Colonic mucosa (tissue), 4 donors: ENCODE results near the gene TBC1D7. TPM values are rescaled to one million over a fixed set of nuclear protein-coding genes. Genes with fewer than 3 reads are reported as not detected.

Experiments used
- DNase-seq: peaks from one replicate; pipeline ENCODE4 v3.0.0-alpha.2; 2020
- H3K27ac ChIP-seq: fragments of 200-600 bp; one replicate; pipeline ENCODE4 v1.8.0; 2021
- H3K27me3 ChIP-seq: fragments of 200-600 bp; one replicate; pipeline ENCODE4 v1.8.0; 2021
- H3K36me3 ChIP-seq: fragments of 200-600 bp; one replicate; pipeline ENCODE4 v1.8.0; 2021
- H3K4me1 ChIP-seq: fragments of 200-600 bp; one replicate; pipeline ENCODE4 v1.8.0; 2021; ENCODE audit warnings: mild to moderate bottlenecking
- H3K4me3 ChIP-seq: fragments of 200-600 bp; one replicate; pipeline ENCODE4 v1.8.0; 2021
- H3K9ac ChIP-seq, 2 donors: one replicate each; pipeline ENCODE4 v1.7.0; 2013; ENCODE audit warnings: control low read depth in 2 of 2, low read depth in 2 of 2, low read length in 2 of 2
- H3K9me3 ChIP-seq: fragments of 200-600 bp; one replicate; pipeline ENCODE4 v1.8.0; 2021
- intact Hi-C: fragments of 100-400 bp; cut with DNase I; formaldehyde crosslinking; loops from one replicate; pipeline ENCODE4 v1.14.1; 2022
- total RNA-seq, 2 donors: library from RNA; stranded (reverse); fragmentation: NEBNext Ultra II Directional in 1 of 2; extraction: Animal tissue kit (Norgen Biotek cat#: 25700) in 1 of 2; gene quantifications; one replicate each; pipeline ENCODE4 v1.2.1, GENCODE V29; 2021
- TF ChIP-seq, protein P1 (sequence below): fragments of 200-600 bp; IDR thresholded peaks from one replicate; pipeline ENCODE4 v1.8.0; 2022; ENCODE audit warnings: antibody characterized with exemption, mild to moderate bottlenecking
- donor health status: healthy.
- donor health status: DM: no; HTN: no; CAD: no.
- donor health status: DM: no; HTN: no; CAD: no.

The TBC1D7 gene
- 10 to 100 TPM; 21.4 to 23.3 TPM for total RNA-seq

DNA sequence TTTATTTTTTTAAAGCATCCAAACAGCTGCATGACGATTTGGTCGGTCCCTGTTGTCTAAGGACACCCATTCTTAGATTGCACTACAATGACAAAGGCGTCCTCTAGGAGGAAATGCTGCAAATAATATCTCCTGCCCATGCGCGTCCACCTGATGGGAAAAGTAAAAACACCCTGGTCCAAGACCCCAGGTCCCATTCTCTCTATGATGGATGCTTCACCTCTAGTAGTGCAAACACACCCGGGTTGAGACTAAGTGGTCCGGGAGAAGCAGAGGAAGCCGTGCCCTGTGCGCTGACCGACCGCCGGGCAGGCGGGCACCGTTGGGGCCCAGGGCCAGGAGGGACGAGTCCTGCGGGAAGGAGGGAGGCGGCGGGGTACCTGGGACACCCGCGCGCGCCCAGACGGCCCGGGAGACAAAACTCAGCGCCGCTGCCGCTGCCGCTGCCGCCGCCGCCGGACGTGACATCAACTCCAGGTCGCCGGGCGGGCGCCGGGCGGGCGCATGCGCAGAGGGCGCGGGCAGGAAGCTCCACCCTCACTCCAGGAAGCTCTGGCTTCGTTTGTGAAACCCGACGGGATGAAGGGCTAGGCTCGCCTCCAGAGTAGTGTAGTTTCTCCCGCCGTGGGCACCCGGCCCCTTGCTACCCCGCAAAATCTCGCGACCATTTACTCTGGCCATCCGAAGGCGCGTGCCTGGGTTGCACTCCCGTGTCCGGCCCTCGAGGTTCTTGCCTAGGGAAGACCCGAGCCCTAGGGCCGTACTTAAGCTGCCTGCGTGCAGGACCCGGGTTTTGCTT, at the start of gene TBC1D7:
TBC1D7 (minus strand) TSS at position 462 of the 799 bp plus-strand sequence. CDS start 1,639 bp downstream, outside the sequence.
- no peaks in the 10 kb centered on the region for H3K36me3 ChIP-seq
- H3K9me3 ChIP-seq: no peaks in the 10 kb centered on the region
- intact Hi-C loops: no loop called here
- H3K27ac ChIP-seq: peak within 1 kb of the TSS; percentile 91
- H3K4me3 ChIP-seq: peak within 1 kb of the TSS; percentile 67
- peak; percentile 93 for DNase-seq
- no peaks in the 10 kb centered on the region for H3K4me1 ChIP-seq
- TF ChIP-seq, protein P1, sequence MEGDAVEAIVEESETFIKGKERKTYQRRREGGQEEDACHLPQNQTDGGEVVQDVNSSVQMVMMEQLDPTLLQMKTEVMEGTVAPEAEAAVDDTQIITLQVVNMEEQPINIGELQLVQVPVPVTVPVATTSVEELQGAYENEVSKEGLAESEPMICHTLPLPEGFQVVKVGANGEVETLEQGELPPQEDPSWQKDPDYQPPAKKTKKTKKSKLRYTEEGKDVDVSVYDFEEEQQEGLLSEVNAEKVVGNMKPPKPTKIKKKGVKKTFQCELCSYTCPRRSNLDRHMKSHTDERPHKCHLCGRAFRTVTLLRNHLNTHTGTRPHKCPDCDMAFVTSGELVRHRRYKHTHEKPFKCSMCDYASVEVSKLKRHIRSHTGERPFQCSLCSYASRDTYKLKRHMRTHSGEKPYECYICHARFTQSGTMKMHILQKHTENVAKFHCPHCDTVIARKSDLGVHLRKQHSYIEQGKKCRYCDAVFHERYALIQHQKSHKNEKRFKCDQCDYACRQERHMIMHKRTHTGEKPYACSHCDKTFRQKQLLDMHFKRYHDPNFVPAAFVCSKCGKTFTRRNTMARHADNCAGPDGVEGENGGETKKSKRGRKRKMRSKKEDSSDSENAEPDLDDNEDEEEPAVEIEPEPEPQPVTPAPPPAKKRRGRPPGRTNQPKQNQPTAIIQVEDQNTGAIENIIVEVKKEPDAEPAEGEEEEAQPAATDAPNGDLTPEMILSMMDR: no peak
- H3K27me3 ChIP-seq: no peaks in the 10 kb centered on the region
- peak within 1 kb of the TSS; percentile 89 to 96 for H3K9ac ChIP-seq

- Histone ChIP-seq H3K4me1 (peaks cover 11% of the 10 kb centered on the region), H3K27me3 (no peaks in the 10 kb centered on the region), H3K9me3 (no peaks in the 10 kb centered on the region), H3K36me3 (no peaks in the 10 kb centered on the region), H3K4me3 (no peak overlapping the region), H3K27ac (no peak overlapping the region), H3K9ac (no peak overlapping the region)
- intact Hi-C loops: no loop called here
- TF ChIP-seq, protein P1: no peak
- DNase-seq: no peak
Observed at GRCh38 chr6:13377054-13377758, 48.9 kb upstream of the TBC1D7 start.

DNA sequence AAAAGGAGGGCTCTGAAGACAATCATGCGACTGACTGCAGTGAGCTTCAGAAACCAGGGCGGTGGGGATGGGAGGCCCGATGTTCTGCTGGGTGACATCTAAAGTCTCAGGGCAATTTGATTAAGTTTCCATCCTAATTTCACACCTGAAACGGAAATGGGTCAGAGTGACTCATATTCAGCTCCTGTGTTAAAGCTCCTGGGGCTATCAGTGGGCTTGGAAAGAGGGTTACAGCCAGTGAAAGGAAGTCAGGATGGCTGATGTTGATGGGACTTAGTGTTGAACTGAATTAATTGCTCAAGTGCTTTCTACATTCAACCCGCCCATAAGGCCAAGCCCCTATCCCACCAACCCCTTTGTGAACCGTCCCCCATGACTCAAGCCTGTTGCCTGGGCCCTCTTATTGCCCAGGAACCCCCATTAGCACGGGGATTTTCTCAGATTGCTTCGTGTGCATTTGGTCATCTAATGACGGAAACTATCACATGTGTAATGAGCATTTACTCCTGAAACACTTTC, 47.1 kb upstream of the TBC1D7 start:
- H3K27me3 ChIP-seq: no peaks in the 10 kb centered on the region
- intact Hi-C loops: no loop called here
- TF ChIP-seq, protein P1: no peak
- no peaks in the 10 kb centered on the region for H3K9me3 ChIP-seq
- H3K27ac ChIP-seq: no peak overlapping the region
- H3K9ac ChIP-seq: no peak overlapping the region
- no peaks in the 10 kb centered on the region for H3K36me3 ChIP-seq
- peaks cover under 1% of the 10 kb centered on the region for H3K4me1 ChIP-seq
- DNase-seq: no peak
- no peak overlapping the region for H3K4me3 ChIP-seq

DNA sequence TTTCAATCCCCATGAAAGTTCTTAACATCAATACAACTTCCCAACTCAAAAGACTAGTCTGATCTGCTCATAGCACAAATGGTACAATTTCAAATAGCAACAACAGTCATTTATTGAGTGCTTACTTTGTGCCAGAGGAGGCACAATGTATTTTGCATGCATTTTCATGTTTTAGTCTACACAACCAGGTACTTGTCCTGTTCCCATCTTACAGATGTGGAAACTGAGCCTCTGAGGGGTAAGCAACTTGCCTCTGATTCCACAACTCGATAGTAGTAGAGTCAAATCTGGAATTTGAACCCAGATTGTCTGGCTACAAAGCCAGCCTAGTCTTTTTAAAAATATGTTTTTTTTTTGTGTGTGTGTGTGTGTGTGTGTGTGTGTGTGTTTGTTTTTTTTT, 45.6 kb upstream of the TBC1D7 start:
- Histone ChIP-seq H3K9me3 (no peaks in the 10 kb centered on the region), H3K27ac (no peak overlapping the region), H3K36me3 (no peaks in the 10 kb centered on the region), H3K27me3 (no peaks in the 10 kb centered on the region), H3K9ac (no peak overlapping the region), H3K4me1 (no peaks in the 10 kb centered on the region), H3K4me3 (no peak overlapping the region)
- intact Hi-C loops: no loop called here
- TF ChIP-seq, protein P1: no peak
- DNase-seq: no peak

DNA sequence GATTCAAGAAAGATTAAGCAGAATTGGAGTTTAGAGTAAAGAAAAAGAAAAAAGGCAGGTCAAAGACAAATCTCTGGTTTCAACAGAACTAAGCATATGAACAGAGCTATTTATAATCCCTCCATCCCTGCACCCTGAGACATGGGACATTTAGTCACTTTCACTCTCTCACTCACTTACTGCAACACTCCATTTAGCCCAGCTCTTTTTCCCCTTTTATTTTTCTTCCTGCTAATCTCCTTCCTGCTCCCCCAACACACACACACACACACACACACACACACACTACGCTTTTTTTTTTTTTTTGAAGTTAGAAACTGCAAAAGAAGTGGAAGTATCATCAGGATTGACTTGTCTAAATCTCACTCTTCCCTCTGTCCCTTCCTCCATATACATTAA, 45.1 kb upstream of the TBC1D7 start:
- Histone ChIP-seq H3K4me1 (no peaks in the 10 kb centered on the region), H3K27ac (no peak overlapping the region), H3K4me3 (no peak overlapping the region), H3K36me3 (no peaks in the 10 kb centered on the region), H3K9me3 (no peaks in the 10 kb centered on the region), H3K27me3 (no peaks in the 10 kb centered on the region), H3K9ac (no peak overlapping the region)
- intact Hi-C loops: no loop called here
- TF ChIP-seq, protein P1: no peak
- no peak for DNase-seq
